GM23248 (cell line): ENCODE measurements around the gene SHMT1. TPM values are rescaled to one million over a fixed set of nuclear protein-coding genes. Genes with fewer than 3 reads are reported as not detected.

Experiments used
- DNase-seq: peaks from one replicate; pipeline ENCODE4 v3.0.0-alpha.2; 2015
- H2AFZ ChIP-seq: fragments of 200-600 bp; sonication (generic); 2 replicates; pipeline ENCODE4 v1.6.1; 2016; ENCODE audit warnings: antibody characterized with exemption
- H3F3A ChIP-seq: fragments of 200-600 bp; sonication (generic); 2 replicates; pipeline ENCODE4 v1.6.1; 2016; ENCODE audit warnings: mild to moderate bottlenecking, antibody characterized with exemption, mixed run types; ENCODE audit not compliant: insufficient read depth
- H3K27ac ChIP-seq: fragments of 200-600 bp; sonication (generic); 2 replicates; pipeline ENCODE4 v1.5.1; 2016; ENCODE audit warnings: mild to moderate bottlenecking
- H3K27me3 ChIP-seq: fragments of 200-600 bp; sonication (generic); replicated peaks from 2 replicates; pipeline ENCODE4 v1.6.1; 2016; ENCODE audit warnings: mild to moderate bottlenecking; ENCODE audit not compliant: insufficient read depth
- H3K36me3 ChIP-seq: fragments of 200-600 bp; sonication (generic); 2 replicates; pipeline ENCODE4 v1.6.1; 2016; ENCODE audit warnings: low read depth, mild to moderate bottlenecking
- H3K4me1 ChIP-seq: fragments of 200-600 bp; sonication (generic); 2 replicates; pipeline ENCODE4 v1.6.1; 2016; ENCODE audit warnings: mild to moderate bottlenecking; ENCODE audit not compliant: insufficient read depth
- H3K4me2 ChIP-seq: fragments of 200-600 bp; sonication (generic); one replicate; pipeline ENCODE4 v1.6.1; 2016; ENCODE audit warnings: mild to moderate bottlenecking; ENCODE audit not compliant: unreplicated experiment
- H3K4me3 ChIP-seq: fragments of 200-600 bp; sonication (generic); 2 replicates; pipeline ENCODE4 v1.5.1; 2016; ENCODE audit warnings: mild to moderate bottlenecking
- H3K79me2 ChIP-seq: fragments of 200-600 bp; sonication (generic); 2 replicates; pipeline ENCODE4 v1.6.1; 2016; ENCODE audit warnings: mild to moderate bottlenecking; ENCODE audit not compliant: insufficient read depth
- H3K9ac ChIP-seq: fragments of 200-600 bp; sonication (generic); 2 replicates; pipeline ENCODE4 v1.6.1; 2016; ENCODE audit warnings: mild to moderate bottlenecking
- H3K9me2 ChIP-seq: fragments of 200-600 bp; sonication (generic); 2 replicates; pipeline ENCODE4 v1.6.1; 2016; ENCODE audit warnings: mixed run types, mild to moderate bottlenecking, moderate library complexity; ENCODE audit not compliant: insufficient read depth
- H3K9me3 ChIP-seq: fragments of 200-600 bp; sonication (generic); one replicate; pipeline ENCODE4 v1.6.1; 2017; ENCODE audit warnings: low read depth
- H4K20me1 ChIP-seq: fragments of 200-600 bp; sonication (generic); 2 replicates; pipeline ENCODE4 v1.6.0; 2016; ENCODE audit not compliant: insufficient read depth
- EZH2 ChIP-seq: fragments of 200-600 bp; sonication (generic); IDR thresholded peaks from 2 replicates; pipeline ENCODE4 v1.6.1; 2018; ENCODE audit warnings: antibody characterized with exemption, mild to moderate bottlenecking; ENCODE audit not compliant: insufficient read depth, poor library complexity, severe bottlenecking
- EZH2phosphoT487 ChIP-seq: fragments of 200-600 bp; sonication (generic); IDR thresholded peaks from 2 replicates; pipeline ENCODE4 v1.6.1; 2018; ENCODE audit warnings: antibody characterized with exemption, moderate library complexity, mild to moderate bottlenecking, low read depth; ENCODE audit not compliant: insufficient read depth
- WGBS, 2 experiments: methylation state at CpG; one replicate each; pipeline ENCODE4 v1.1.6; 2015 to 2017; ENCODE audit warnings: low lambda C conversion rate in 2 of 2, low coverage in 1 of 2; ENCODE audit errors: missing lambda C conversion rate in 2 of 2; 5-methylcytosine and 5-hydroxymethylcytosine counted together
- in situ Hi-C: fragments of 300-500 bp; cut with MboI; formaldehyde crosslinking; loops from 2 replicates; pipeline ENCODE4 v1.15.0; 2020
- polyA plus RNA-seq: library from polyadenylated mRNA; unstranded; fragments of >200 nt; fragmentation: Nextera tagmentation; extraction: Ambion mirVana; gene quantifications from 2 replicates; pipeline ENCODE4 v1.2.1, GENCODE V29; 2016
- total RNA-seq: library from RNA; depleted of rRNA; stranded (reverse); fragments of >200 nt; shearing (Covaris generic); gene quantifications from 2 replicates; pipeline ENCODE4 v1.2.3, GENCODE V29; 2014

SHMT1 gene
- total and polyA plus RNA-seq, 2 experiments from 2014 or later = 3.5 to 5.9 TPM

DNA sequence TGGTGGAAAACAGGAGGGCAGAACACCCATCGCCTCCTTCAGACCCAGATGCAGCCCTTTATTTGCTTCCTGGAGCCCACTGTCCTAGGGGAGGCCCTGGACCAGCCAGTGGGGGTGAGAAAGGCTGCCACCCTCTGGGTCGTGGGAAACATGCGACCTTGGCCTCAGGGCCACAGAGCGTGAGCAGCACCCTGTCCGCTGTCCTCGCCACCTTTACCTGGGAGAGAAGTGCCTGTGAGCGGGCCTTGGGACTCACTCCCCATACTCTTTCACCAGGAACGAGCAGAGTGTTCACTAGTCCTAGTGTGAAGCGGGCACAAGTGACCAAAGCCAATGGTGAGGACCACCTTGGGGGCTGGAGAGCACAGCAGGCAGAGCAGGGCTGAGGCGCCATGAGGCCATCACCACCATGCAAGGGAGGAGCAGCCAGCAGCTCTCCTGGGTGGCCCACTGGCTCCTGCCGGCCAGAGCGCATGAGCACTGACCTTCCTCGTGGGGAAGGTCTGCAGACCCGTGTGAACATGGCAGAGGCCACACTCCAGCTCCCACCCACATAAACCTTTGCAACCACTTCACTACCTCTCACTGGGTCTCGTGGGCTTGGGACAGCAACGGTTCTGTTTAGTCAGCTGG is 39.7 kb downstream of the SHMT1 start:
- Histone ChIP-seq H3K4me1 (peaks cover 9% of the 10 kb centered on the region), H3K4me3 (no peak overlapping the region), H3F3A (no peaks in the 10 kb centered on the region), H3K9ac (no peak overlapping the region), H3K9me3 (no peaks in the 10 kb centered on the region), H3K79me2 (peaks cover 66% of the 10 kb centered on the region), H3K36me3 (peaks cover 7% of the 10 kb centered on the region; the same call in 1 of the 2 replicates), H4K20me1 (no peaks in the 10 kb centered on the region), H2AFZ (no peak overlapping the region), H3K27ac (no peak overlapping the region), H3K9me2 (no peaks in the 10 kb centered on the region), H3K4me2 (no peak overlapping the region), H3K27me3 (no peaks in the 10 kb centered on the region)
- no peak for DNase-seq
- no peak for TF ChIP-seq EZH2phosphoT487
- no peak for TF ChIP-seq EZH2
- 92 to 94% methylated on average over 16 of the region's 16 CpGs for WGBS, 2 experiments
- in situ Hi-C loops = no loop called here

DNA sequence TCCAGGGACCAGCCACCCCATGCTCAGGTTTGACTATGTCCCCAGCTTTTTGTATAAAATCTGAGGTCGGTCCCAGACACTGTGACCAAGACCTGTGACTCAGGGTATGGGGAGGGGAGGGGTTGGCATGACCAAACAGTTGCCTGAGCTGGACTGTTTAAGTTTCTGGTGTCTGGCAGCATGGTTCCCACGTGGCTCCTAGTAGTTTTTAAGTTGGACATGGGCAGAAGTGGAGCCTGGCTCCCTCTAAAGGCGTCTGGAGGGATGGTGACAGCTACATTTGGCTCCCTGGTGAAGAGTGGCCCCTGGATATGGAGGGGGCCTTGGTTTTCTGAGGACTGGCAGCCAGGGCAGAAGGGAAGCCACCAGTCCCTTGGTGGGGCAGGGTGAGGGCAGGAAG is 40.3 kb downstream of the SHMT1 start:
- Histone ChIP-seq H2AFZ (no peak overlapping the region), H4K20me1 (no peaks in the 10 kb centered on the region), H3K27ac (no peak overlapping the region), H3K9ac (no peak overlapping the region), H3K9me2 (no peaks in the 10 kb centered on the region), H3K4me3 (no peak overlapping the region), H3K4me1 (peaks cover 15% of the 10 kb centered on the region), H3F3A (no peaks in the 10 kb centered on the region), H3K9me3 (no peaks in the 10 kb centered on the region), H3K4me2 (no peak overlapping the region), H3K79me2 (peaks cover 73% of the 10 kb centered on the region), H3K27me3 (no peaks in the 10 kb centered on the region), H3K36me3 (peaks cover 7% of the 10 kb centered on the region; the same call in 1 of the 2 replicates)
- DNase-seq = peak; percentile 63
- in situ Hi-C loops = no loop called here
- WGBS, 2 experiments = 25% methylated on average over 3 of the region's 3 CpGs
- TF ChIP-seq EZH2 (no peak), EZH2phosphoT487 (no peak)

DNA sequence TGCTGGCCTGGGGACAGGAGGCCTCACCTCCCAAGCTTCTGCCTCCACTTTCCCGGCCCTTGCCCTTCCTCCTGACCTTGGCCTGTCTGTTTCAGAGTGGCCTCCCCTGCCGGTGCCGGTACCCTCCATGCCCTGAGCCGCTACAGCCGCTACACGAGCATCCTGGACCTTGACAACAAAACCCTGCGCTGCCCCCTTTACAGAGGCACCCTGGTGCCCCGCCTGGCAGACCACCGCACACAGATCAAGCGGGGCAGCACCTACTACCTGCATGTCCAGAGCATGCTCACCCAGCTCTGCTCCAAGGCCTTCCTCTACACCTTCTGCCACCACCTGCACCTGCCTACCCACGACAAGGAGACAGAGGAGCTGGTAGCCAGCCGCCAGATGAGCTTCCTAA is 40.8 kb downstream of the SHMT1 start:
- Histone ChIP-seq H3K9me2 (no peaks in the 10 kb centered on the region), H3K4me1 (peaks cover 20% of the 10 kb centered on the region), H3K9ac (no peak overlapping the region), H3K27ac (no peak overlapping the region), H3K36me3 (peaks cover 7% of the 10 kb centered on the region; the same call in 1 of the 2 replicates), H3K9me3 (no peaks in the 10 kb centered on the region), H3K4me3 (no peak overlapping the region), H3K4me2 (no peak overlapping the region), H4K20me1 (no peaks in the 10 kb centered on the region), H3F3A (no peaks in the 10 kb centered on the region), H3K27me3 (no peaks in the 10 kb centered on the region), H2AFZ (no peak overlapping the region), H3K79me2 (peaks cover 77% of the 10 kb centered on the region)
- TF ChIP-seq EZH2phosphoT487 = no peak
- TF ChIP-seq EZH2 = no peak
- 95 to 96% methylated on average over 12 of the region's 12 CpGs for WGBS, 2 experiments
- DNase-seq = no peak
- in situ Hi-C loops = no loop called here

- H3K4me3 ChIP-seq = no peak overlapping the region
- H3K4me1 ChIP-seq = peaks cover 32% of the 10 kb centered on the region
- no peak overlapping the region for H2AFZ ChIP-seq
- no peaks in the 10 kb centered on the region for H4K20me1 ChIP-seq
- no peaks in the 10 kb centered on the region for H3K9me2 ChIP-seq
- H3K4me2 ChIP-seq = no peak overlapping the region
- no peaks in the 10 kb centered on the region for H3K9me3 ChIP-seq
- H3K27me3 ChIP-seq = no peaks in the 10 kb centered on the region
- no peaks in the 10 kb centered on the region for H3F3A ChIP-seq
- peaks cover 12% of the 10 kb centered on the region for H3K36me3 ChIP-seq
- TF ChIP-seq EZH2phosphoT487 = no peak
- TF ChIP-seq EZH2 = no peak
- no peak overlapping the region for H3K9ac ChIP-seq
- in situ Hi-C loops = no loop called here
- H3K79me2 ChIP-seq = peaks cover 90% of the 10 kb centered on the region
- peak; percentile 37 for DNase-seq
- WGBS, 2 experiments = 76 to 83% methylated on average over 5 of the region's 5 CpGs
- no peak overlapping the region for H3K27ac ChIP-seq
Observed at GRCh38 chr17:18321309-18321708, 42.0 kb downstream of the SHMT1 start.

DNA sequence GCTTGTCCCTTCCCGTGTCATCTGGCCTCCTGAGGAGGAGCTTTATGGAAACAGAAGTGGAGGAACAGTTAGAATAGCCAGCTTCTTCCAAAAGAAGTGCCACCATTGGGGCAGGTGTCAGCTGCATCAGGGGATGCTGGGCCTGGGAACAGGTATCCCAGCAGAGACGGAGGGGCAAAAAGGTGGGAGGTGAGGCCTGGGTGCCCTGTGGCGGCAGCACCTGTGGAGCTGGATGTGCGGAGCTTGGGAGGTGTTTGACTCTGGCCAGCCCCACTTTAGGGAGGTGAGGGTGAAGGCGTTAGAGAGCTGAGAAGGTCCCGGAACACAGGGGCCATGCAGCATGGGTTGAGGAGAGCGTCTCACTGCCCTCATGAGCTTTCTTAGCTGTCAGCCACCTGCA is 43.0 kb downstream of the SHMT1 start:
- DNase-seq = no peak

More for the DNA sequence above, 43.0 kb downstream of the SHMT1 start:
- peaks cover 38% of the 10 kb centered on the region for H3K4me1 ChIP-seq
- H4K20me1 ChIP-seq = no peaks in the 10 kb centered on the region
- H3K9ac ChIP-seq = no peak overlapping the region
- H3K9me3 ChIP-seq = no peaks in the 10 kb centered on the region
- peaks cover 12% of the 10 kb centered on the region for H3K36me3 ChIP-seq
- no peaks in the 10 kb centered on the region for H3K9me2 ChIP-seq
- H3K4me3 ChIP-seq = no peak overlapping the region
- H3K27me3 ChIP-seq = no peaks in the 10 kb centered on the region
- in situ Hi-C loops = no loop called here
- 89 to 93% methylated on average over 7 of the region's 7 CpGs for WGBS, 2 experiments
- H3K79me2 ChIP-seq = peaks cover 94% of the 10 kb centered on the region
- H3K27ac ChIP-seq = no peak overlapping the region
- no peak overlapping the region for H2AFZ ChIP-seq
- no peaks in the 10 kb centered on the region for H3F3A ChIP-seq
- peak overlapping the region; percentile 62 for H3K4me2 ChIP-seq
- TF ChIP-seq EZH2 = no peak
- no peak for TF ChIP-seq EZH2phosphoT487
